ENCODE data around the gene CNNM2.

- TF ChIP-seq CTCF (conservative IDR thresholded peaks at IDR 0.05), result no peak
- TF ChIP-seq ZFX (IDR thresholded peaks at IDR 0.05), result no peak
These were observed 23.5 kb upstream of the CNNM2 start for GRCh38 chr10:102894466-102895213.
